ENCODE data around the gene ZC3H8.

GRCh38 chr2:112230371-112230770 lies 24.5 kb downstream of the ZC3H8 start:
- TF ChIP-seq POLR2A (IDR thresholded peaks at IDR 0.05), result no peak
- TF ChIP-seq CTCF (IDR thresholded peaks at IDR 0.05), result no peak
